ENCODE results near the gene GLO1.

The GLO1 gene

GRCh38 chr6:38644951-38645350 is 58.0 kb downstream of the GLO1 start:
- H3K4me2 ChIP-seq = peak overlapping the region; percentile 64
- H2AFZ ChIP-seq (ENCODE audit: low read depth) = no peak overlapping the region
- no peaks in the 10 kb centered on the region for H3K36me3 ChIP-seq (ENCODE audit: insufficient read depth)
- H3K27me3 ChIP-seq (ENCODE audit: insufficient read depth, low read depth) = no peaks in the 10 kb centered on the region
- peaks cover 38% of the 10 kb centered on the region for H3K4me1 ChIP-seq (ENCODE audit: low read depth, poor library complexity, severe bottlenecking)
- TF ChIP-seq, protein P1, sequence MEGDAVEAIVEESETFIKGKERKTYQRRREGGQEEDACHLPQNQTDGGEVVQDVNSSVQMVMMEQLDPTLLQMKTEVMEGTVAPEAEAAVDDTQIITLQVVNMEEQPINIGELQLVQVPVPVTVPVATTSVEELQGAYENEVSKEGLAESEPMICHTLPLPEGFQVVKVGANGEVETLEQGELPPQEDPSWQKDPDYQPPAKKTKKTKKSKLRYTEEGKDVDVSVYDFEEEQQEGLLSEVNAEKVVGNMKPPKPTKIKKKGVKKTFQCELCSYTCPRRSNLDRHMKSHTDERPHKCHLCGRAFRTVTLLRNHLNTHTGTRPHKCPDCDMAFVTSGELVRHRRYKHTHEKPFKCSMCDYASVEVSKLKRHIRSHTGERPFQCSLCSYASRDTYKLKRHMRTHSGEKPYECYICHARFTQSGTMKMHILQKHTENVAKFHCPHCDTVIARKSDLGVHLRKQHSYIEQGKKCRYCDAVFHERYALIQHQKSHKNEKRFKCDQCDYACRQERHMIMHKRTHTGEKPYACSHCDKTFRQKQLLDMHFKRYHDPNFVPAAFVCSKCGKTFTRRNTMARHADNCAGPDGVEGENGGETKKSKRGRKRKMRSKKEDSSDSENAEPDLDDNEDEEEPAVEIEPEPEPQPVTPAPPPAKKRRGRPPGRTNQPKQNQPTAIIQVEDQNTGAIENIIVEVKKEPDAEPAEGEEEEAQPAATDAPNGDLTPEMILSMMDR (conservative IDR thresholded peaks at IDR 0.05; ENCODE audit: low read depth, low read length) = no peak
- peak overlapping the region; percentile 46; the same call in 1 of the 2 replicates for H3K27ac ChIP-seq
- H3K4me3 ChIP-seq (IDR thresholded peaks at IDR 0.05; ENCODE audit: insufficient read depth, low read depth, low read length) = no peak overlapping the region
- H3K9ac ChIP-seq = no peak overlapping the region
- H4K20me1 ChIP-seq (ENCODE audit: insufficient read depth) = no peaks in the 10 kb centered on the region
- H3K79me2 ChIP-seq (ENCODE audit: insufficient read depth, low read depth) = no peaks in the 10 kb centered on the region

DNA sequence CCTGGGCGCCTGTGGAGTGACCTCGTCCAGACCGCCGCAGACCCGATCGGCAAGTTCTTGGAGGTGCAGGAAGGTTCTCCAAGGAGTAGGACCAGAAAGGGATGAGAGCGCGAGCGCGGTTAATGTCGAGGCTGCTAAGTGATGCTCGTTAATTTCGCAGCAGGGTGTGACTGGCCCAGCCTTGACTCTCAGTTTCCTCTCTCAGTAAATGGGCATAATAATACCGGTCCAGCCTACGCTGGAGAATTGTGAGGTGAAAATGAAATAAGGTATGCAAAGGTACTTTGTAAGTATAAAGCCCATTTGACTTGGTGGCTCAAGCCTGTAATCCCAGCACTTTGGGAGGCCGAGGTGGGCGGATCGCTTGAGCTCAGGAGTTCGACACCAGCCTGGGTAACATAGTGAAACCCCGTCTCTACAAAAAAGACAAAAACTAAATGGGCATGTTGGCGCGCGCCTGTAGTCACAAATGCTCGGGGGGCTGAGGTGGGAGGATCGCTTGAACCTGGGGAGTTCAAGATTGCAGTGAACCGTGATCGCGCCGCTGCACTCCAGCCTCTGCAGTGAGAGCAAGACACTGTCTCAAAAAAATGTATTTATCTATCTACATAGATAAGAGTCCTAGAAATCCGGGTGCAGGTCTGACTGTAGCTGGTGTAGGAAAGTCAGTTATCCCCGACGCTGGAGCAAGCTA is 62.6 kb downstream of the GLO1 start:
- peaks cover 29% of the 10 kb centered on the region for H3K4me1 ChIP-seq (ENCODE audit: low read depth, poor library complexity, severe bottlenecking)
- H3K27ac ChIP-seq = peak overlapping the region; percentile 68
- peak overlapping the region; percentile 83 for H2AFZ ChIP-seq (ENCODE audit: low read depth)
- no peaks in the 10 kb centered on the region for H3K27me3 ChIP-seq (ENCODE audit: insufficient read depth, low read depth)
- H3K36me3 ChIP-seq (ENCODE audit: insufficient read depth) = no peaks in the 10 kb centered on the region
- TF ChIP-seq, protein P1 (conservative IDR thresholded peaks at IDR 0.05; ENCODE audit: low read depth, low read length) = no peak
- H4K20me1 ChIP-seq (ENCODE audit: insufficient read depth) = no peaks in the 10 kb centered on the region
- no peak overlapping the region for H3K4me3 ChIP-seq (IDR thresholded peaks at IDR 0.05; ENCODE audit: insufficient read depth, low read depth, low read length)
- peak overlapping the region; percentile 74 for H3K4me2 ChIP-seq
- H3K79me2 ChIP-seq (ENCODE audit: insufficient read depth, low read depth) = no peaks in the 10 kb centered on the region
- peak overlapping the region; percentile 79 for H3K9ac ChIP-seq

DNA sequence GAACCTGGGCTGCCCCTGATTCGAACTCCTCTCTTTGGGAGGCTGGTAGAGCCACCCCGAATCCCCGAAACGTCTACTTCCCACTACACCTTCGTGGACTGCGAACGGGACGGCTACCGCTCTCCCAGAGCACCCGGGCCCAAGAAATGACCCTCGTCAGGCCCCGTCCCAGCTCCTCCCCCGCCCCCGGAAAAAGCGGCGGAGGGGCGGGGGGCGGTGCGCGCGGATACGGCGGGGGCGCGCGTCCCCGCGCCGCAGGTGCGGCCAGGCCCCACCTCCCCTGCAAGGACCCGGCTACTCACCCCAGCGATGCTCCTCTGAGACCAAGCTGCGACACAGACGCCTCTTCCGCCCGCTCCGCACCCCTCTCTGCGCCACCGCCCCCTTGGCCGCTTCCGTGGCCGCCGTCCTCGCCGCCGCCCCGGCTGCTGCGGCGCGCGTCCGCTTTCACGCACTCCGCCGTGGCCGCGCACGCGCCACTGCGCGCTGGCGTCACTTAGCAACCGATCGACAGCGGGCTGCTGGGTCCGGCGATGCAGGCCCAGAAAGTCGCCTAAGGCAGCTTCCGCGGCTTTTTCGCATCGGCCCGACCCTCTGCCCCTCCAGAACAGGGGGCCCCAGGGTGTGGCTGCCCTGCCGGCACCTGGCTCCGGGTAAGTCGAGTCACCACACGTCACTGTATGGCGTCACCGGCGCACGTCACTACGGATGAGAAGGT is 63.3 kb downstream of the GLO1 start, which contains the start of gene BTBD9:
BTBD9 (minus strand) TSS at position 432 of the 718 bp plus-strand sequence.
- H2AFZ ChIP-seq (ENCODE audit: low read depth) = peak within 1 kb of the TSS; percentile 83
- no peak within 1 kb of the TSS for H3K4me3 ChIP-seq (IDR thresholded peaks at IDR 0.05; ENCODE audit: insufficient read depth, low read depth, low read length)
- no peaks in the 10 kb centered on the region for H3K79me2 ChIP-seq (ENCODE audit: insufficient read depth, low read depth)
- H3K27me3 ChIP-seq (ENCODE audit: insufficient read depth, low read depth) = no peaks in the 10 kb centered on the region
- H3K4me2 ChIP-seq = peak within 1 kb of the TSS; percentile 78
- H3K36me3 ChIP-seq (ENCODE audit: insufficient read depth) = no peaks in the 10 kb centered on the region
- peak within 1 kb of the TSS; percentile 68 for H3K27ac ChIP-seq
- TF ChIP-seq, protein P1 (conservative IDR thresholded peaks at IDR 0.05; ENCODE audit: low read depth, low read length) = no peak
- H3K9ac ChIP-seq = peak within 1 kb of the TSS; percentile 79
- no peaks in the 10 kb centered on the region for H4K20me1 ChIP-seq (ENCODE audit: insufficient read depth)
- peaks cover 22% of the 10 kb centered on the region for H3K4me1 ChIP-seq (ENCODE audit: low read depth, poor library complexity, severe bottlenecking)

DNA sequence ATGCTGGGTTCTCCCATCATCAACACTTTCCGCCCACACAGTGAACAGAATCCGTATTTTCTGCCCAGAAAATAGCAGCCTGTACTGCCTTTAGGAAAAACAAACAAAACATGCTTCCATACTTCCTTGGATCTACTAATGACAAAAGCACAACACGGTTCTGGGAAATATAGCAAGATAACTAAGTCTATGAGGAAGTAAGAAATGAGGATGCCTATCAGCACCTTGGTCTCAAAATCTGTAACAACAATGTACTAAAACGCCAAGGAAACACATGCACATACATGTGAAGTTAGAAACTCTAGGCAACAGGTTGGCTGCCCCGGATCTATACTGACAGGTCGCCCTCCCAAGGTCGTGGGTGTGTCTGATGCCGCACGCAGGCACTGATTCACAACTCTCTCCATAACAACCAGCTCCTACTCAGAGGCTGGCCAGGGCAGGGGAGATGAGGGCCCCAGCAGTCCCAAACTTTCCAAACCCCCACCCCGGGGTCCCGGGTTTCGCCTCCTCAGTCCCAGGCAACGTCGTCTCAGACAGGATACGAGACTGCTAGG is 63.9 kb downstream of the GLO1 start:
- TF ChIP-seq, protein P1 (conservative IDR thresholded peaks at IDR 0.05; ENCODE audit: low read depth, low read length) = no peak
- Histone ChIP-seq H4K20me1 (ENCODE audit: insufficient read depth) (no peaks in the 10 kb centered on the region), H3K79me2 (ENCODE audit: insufficient read depth, low read depth) (no peaks in the 10 kb centered on the region), H3K27me3 (ENCODE audit: insufficient read depth, low read depth) (no peaks in the 10 kb centered on the region), H3K9ac (peak overlapping the region; percentile 79), H3K4me3 (IDR thresholded peaks at IDR 0.05; ENCODE audit: insufficient read depth, low read depth, low read length) (no peak overlapping the region), H2AFZ (ENCODE audit: low read depth) (peak overlapping the region; percentile 83), H3K4me2 (peak overlapping the region; percentile 78), H3K4me1 (ENCODE audit: low read depth, poor library complexity, severe bottlenecking) (peaks cover 15% of the 10 kb centered on the region), H3K36me3 (ENCODE audit: insufficient read depth) (no peaks in the 10 kb centered on the region), H3K27ac (peak overlapping the region; percentile 68)

Data from KMS-11 (cell line).